ENCODE measurements around the gene DLG2.
"Not testable (repeated sequence)": the region's sequence is repeated elsewhere in the genome, so short reads cannot be mapped to it uniquely, and the experiment has no call there.

Gene DLG2

DNA sequence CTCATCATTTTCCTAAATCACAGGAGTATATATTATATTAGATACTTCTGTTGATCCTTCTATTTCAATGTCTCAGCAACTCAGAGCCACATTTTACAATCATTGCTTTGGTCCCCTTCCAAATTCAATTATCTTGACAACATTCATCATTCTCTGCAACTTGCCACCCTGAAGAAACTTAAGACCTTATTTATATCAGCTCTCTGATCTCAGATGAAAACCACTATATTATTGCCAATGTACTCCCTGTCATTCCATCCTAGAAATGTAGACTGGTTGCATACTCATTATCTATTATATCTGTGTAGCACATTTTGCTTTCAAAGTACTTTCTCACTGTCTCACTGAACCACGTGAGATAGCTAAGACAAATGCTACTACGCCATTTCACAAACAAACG is 379.3 kb downstream of the DLG2 start:
- TF ChIP-seq, protein P1, sequence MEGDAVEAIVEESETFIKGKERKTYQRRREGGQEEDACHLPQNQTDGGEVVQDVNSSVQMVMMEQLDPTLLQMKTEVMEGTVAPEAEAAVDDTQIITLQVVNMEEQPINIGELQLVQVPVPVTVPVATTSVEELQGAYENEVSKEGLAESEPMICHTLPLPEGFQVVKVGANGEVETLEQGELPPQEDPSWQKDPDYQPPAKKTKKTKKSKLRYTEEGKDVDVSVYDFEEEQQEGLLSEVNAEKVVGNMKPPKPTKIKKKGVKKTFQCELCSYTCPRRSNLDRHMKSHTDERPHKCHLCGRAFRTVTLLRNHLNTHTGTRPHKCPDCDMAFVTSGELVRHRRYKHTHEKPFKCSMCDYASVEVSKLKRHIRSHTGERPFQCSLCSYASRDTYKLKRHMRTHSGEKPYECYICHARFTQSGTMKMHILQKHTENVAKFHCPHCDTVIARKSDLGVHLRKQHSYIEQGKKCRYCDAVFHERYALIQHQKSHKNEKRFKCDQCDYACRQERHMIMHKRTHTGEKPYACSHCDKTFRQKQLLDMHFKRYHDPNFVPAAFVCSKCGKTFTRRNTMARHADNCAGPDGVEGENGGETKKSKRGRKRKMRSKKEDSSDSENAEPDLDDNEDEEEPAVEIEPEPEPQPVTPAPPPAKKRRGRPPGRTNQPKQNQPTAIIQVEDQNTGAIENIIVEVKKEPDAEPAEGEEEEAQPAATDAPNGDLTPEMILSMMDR (IDR thresholded peaks at IDR 0.05; ENCODE audit: low read length, missing control alignments) = no peak
- H3K4me3 ChIP-seq (replicated peaks; ENCODE audit: low read depth, low read length) = no peak overlapping the region
- no peak for DNase-seq (ENCODE audit: low read depth)

DNA sequence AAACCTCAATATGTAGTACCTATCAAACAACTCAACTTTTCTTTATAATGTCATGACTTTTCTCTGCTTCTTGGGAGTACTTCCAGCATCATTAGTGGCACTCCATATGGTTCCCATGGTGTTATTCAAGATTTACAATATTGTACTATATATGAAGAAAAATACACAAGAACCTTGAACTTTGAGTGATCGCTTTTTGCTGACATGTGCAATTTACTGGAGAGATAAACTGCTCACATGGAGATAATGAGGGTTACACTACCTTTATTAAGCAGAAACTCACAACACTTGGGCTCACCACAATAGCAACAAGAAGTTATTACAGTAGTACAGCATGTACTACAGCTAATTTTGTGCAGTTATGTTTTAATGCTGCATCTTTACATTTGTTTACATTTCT is 388.2 kb downstream of the DLG2 start:
- TF ChIP-seq, protein P1 (IDR thresholded peaks at IDR 0.05; ENCODE audit: low read length, missing control alignments) = no peak
- H3K4me3 ChIP-seq (replicated peaks; ENCODE audit: low read depth, low read length) = no peak overlapping the region
- no peak for DNase-seq (ENCODE audit: low read depth)

DNA sequence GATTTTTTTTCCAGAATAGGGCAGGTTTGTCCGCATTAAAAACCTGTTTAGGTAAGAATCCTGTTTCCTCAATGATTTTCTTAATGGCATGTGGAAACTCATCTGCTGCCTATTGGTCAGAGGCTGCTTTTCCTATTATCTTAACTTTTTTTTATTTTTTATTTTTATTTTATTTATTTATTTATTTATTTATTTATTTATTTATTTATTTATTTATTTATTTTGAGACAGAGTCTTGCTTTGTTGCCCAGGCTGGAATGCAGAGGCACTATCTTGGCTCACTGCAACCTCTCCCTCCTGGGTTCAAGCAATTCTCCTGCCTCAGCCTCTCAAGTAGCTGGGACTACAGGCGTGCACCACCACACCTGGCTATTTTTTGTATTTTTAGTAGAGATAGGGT is 389.1 kb downstream of the DLG2 start:
- not testable (repeated sequence) for DNase-seq (ENCODE audit: low read depth); H3K4me3 ChIP-seq (replicated peaks; ENCODE audit: low read depth, low read length)

DNA sequence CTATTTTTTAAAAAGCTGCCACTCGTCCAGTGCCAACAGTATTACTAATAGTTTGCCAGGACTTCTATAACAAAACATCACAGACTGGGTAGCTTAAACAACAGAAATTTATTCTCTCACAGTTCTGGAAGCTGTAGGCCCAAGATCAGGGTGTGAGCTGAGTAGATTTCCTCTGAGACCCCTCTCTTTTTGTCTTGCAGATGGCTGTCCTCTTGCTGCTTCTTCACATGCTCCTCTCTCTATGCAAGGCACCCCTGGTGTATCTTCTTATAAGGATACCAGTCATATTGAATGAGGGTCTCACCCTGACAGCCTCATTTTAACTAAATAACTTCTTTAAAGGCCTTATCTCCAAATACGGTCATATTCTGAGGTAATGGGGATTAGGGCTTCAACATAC is 390.9 kb downstream of the DLG2 start:
- no peak for DNase-seq (ENCODE audit: low read depth)
- TF ChIP-seq, protein P1 (IDR thresholded peaks at IDR 0.05; ENCODE audit: low read length, missing control alignments) = no peak
- no peak overlapping the region for H3K4me3 ChIP-seq (replicated peaks; ENCODE audit: low read depth, low read length)

DNA sequence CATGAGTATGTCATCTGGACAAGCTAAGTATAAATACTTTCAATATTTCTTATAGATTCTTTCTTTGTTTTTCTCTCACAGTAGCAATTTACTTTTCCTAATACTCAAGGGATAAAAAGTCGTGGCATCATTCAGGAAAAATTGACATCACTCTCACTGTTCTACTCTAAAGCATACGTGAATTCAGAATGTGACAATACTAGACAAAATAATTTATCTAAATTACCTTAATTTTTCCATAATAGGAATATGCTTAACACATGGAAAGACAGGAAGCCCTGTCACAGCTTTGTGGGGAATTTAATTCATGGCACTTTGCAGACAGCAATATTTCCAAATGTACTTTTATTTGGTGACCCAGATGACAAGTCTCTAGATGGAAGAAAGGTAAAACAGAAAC is 394.6 kb downstream of the DLG2 start:
- TF ChIP-seq, protein P1 (IDR thresholded peaks at IDR 0.05; ENCODE audit: low read length, missing control alignments) = no peak
- DNase-seq (ENCODE audit: low read depth) = no peak
- H3K4me3 ChIP-seq (replicated peaks; ENCODE audit: low read depth, low read length) = no peak overlapping the region

DNA sequence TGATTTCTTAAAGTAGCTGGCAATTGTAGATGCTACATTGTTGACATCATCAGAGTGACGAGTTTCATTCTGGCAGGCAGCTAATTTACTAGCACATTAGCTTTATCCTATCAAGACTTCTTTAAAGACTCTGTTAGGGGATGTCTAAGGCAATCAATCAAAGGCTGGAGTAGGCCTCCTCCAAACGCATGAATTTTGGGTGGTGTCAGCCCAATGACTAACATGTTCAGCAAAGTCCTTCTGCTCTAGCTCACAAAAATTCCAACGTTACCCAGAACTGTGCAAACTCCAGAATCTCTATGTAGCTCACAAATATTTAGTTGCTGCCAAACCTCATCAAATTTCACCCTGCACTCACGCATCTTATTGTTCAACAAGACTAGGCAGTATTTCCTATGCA is 395.6 kb downstream of the DLG2 start:
- TF ChIP-seq, protein P1 (IDR thresholded peaks at IDR 0.05; ENCODE audit: low read length, missing control alignments) = no peak
- H3K4me3 ChIP-seq (replicated peaks; ENCODE audit: low read depth, low read length) = no peak overlapping the region
- DNase-seq (ENCODE audit: low read depth) = no peak

DNA sequence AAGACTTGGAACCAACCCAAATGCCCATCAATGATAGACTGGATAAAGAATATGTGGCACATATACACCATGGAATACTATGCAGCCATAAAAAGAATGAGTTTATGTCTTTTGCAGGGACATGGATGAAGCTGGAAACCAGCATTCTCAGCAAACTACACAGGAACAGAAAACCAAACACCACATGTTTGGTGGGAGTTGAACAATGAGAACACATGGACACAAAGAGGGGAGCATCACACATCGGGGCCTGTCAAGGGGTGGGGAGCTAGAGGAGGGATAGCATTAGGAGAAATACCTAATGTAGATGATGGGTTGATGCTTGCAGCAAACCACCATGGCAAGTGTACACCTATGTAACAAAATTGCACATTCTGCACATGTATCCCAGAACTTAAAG is 397.4 kb downstream of the DLG2 start:
- not testable (repeated sequence) for H3K4me3 ChIP-seq (replicated peaks; ENCODE audit: low read depth, low read length); DNase-seq (ENCODE audit: low read depth)

DNA sequence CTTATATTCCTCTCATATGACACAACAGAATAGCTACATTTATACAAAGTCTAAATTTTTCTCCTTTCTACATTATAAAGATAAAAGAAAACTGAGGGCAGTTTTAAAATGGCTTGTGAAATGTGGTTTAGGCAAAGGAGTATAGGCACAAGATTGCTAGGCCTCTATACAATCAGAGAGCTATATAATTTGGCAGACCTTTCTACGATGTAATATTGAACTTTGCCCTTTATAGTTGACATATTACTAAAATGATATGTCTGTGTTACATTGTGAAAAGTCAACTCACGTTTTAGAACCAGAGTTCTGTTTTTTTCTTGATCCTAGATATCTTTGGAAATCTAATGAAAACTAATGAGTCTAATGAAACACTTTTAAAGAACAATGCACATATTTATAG is 430.2 kb downstream of the DLG2 start:
- no peak overlapping the region for H3K4me3 ChIP-seq (replicated peaks; ENCODE audit: low read depth, low read length)
- no peak for DNase-seq (ENCODE audit: low read depth)
- TF ChIP-seq, protein P1 (IDR thresholded peaks at IDR 0.05; ENCODE audit: low read length, missing control alignments) = no peak
